Hepatocyte (in vitro differentiated cells): Measurements from ENCODE around the gene ATP6V0B.

Experiments used
- CTCF ChIP-seq: fragments of 200-600 bp; sonication (generic); IDR thresholded peaks from 2 replicates; pipeline ENCODE4 v1.5.1; 2016; ENCODE audit warnings: antibody characterized with exemption, mild to moderate bottlenecking; ENCODE audit not compliant: poor library complexity
- EZH2 ChIP-seq: fragments of 200-600 bp; sonication (generic); IDR thresholded peaks from 2 replicates; pipeline ENCODE4 v1.6.1; 2016; ENCODE audit warnings: antibody characterized with exemption, mild to moderate bottlenecking, borderline replicate concordance

DNA sequence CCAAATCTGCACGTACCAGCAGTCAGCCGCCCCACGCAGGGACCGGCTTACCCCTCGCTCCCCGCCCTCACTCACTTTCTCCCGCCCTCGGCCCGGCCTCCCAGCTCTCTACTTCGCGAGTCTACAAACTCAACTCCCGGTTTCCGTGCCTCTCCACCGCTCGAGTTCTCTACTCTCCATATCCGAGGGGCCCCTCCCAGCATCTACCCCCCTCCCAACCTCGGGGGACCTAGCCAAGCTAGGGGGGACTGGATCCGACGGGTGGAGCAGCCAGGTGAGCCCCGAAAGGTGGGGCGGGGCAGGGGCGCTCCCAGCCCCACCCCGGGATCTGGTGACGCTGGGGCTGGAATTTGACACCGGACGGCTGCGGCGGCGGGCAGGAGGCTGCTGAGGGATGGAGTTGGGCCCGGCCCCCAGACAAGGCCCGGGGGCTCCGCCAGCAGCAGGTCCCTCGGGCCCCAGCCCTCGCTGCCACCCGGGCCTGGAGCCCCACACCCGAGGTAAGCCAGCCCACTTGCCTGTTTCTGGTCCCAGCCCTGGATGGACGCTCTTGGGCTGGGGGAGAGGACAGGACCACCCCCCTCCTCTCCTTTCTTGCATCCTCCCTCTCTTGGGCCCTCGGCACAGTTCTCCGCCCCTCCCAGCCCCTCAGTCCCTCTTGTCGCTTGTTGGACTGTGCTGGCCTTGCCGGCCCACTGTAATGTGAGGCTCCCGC is 41.2 kb upstream of the ATP6V0B start, which contains the start of gene ARTN:
- TF ChIP-seq CTCF (no peak), EZH2 (no peak)
